Fibroblast of skin of right biceps (primary cell): ENCODE results near the gene CHCHD2.
"Not testable (repeated sequence)": the region's sequence is repeated elsewhere in the genome, so short reads cannot be mapped to it uniquely, and the experiment has no call there.

Source experiments
- DNase-seq: peaks from one replicate; pipeline ENCODE4 v3.0.0-alpha.2; 2013

Gene CHCHD2

GRCh38 chr7:56106108-56107073, at the start of gene CHCHD2:
CHCHD2 (minus strand) TSS chr7:56106476; CDS start chr7:56106413, 63 bp downstream.
- peak; percentile 99 for DNase-seq

GRCh38 chr7:56131062-56131461, 24.8 kb upstream of the CHCHD2 start:
- DNase-seq = not testable (repeated sequence)

GRCh38 chr7:56127241-56127975, 21.1 kb upstream of the CHCHD2 start:
- DNase-seq = no peak

GRCh38 chr7:56125831-56126230, 19.6 kb upstream of the CHCHD2 start:
- DNase-seq = no peak

- DNase-seq = no peak
Observed at GRCh38 chr7:56124981-56125380, 18.7 kb upstream of the CHCHD2 start.

GRCh38 chr7:56121440-56121839, 15.2 kb upstream of the CHCHD2 start:
- DNase-seq = no peak

GRCh38 chr7:56115852-56116538, 9.7 kb upstream of the CHCHD2 start, which contains the start of gene NUPR2:
NUPR2 (minus strand) TSS chr7:56116417; CDS start chr7:56116314, 103 bp downstream.
- DNase-seq = no peak

GRCh38 chr7:56112244-56112643, 6.0 kb upstream of the CHCHD2 start:
- not testable (repeated sequence) for DNase-seq

GRCh38 chr7:56110611-56111010, 4.3 kb upstream of the CHCHD2 start:
- DNase-seq = no peak

- DNase-seq = no peak
Observed at GRCh38 chr7:56107954-56108258, 1.6 kb upstream of the CHCHD2 start.

GRCh38 chr7:56105508-56105907, 768 bp downstream of the CHCHD2 start:
- peak; percentile 76 for DNase-seq

GRCh38 chr7:56104138-56104537, 2.1 kb downstream of the CHCHD2 start:
- DNase-seq = not testable (repeated sequence)

GRCh38 chr7:56099653-56100052, 6.6 kb downstream of the CHCHD2 start:
- no peak for DNase-seq

GRCh38 chr7:56098187-56099008, 7.9 kb downstream of the CHCHD2 start:
- not testable (repeated sequence) for DNase-seq

GRCh38 chr7:56097700-56098099, 8.6 kb downstream of the CHCHD2 start:
- peak; percentile 81 for DNase-seq

GRCh38 chr7:56092789-56093531, 13.3 kb downstream of the CHCHD2 start, which contains the start of gene PHKG1:
PHKG1 (minus strand) TSS chr7:56092952; CDS start chr7:56088941, 4,011 bp downstream.
- DNase-seq = peak; percentile 65

- not testable (repeated sequence) for DNase-seq
Observed at GRCh38 chr7:56092388-56092787, 13.9 kb downstream of the CHCHD2 start.

- DNase-seq = no peak
Observed at GRCh38 chr7:56091591-56091990, 14.7 kb downstream of the CHCHD2 start.

- DNase-seq = no peak
Observed at GRCh38 chr7:56087445-56087844, 18.8 kb downstream of the CHCHD2 start.

GRCh38 chr7:56086761-56087160, 19.5 kb downstream of the CHCHD2 start:
- DNase-seq = no peak

GRCh38 chr7:56083150-56083785, 23.0 kb downstream of the CHCHD2 start:
- DNase-seq = no peak
